Hypothalamus (tissue), 51 donors: ENCODE data around the gene GLP1R.

Experiments
- DNase-seq, 51 donors: peaks; one replicate each; lab custom pipeline; 2025; lab: John Stamatoyannopoulos, UW

Gene GLP1R

DNA sequence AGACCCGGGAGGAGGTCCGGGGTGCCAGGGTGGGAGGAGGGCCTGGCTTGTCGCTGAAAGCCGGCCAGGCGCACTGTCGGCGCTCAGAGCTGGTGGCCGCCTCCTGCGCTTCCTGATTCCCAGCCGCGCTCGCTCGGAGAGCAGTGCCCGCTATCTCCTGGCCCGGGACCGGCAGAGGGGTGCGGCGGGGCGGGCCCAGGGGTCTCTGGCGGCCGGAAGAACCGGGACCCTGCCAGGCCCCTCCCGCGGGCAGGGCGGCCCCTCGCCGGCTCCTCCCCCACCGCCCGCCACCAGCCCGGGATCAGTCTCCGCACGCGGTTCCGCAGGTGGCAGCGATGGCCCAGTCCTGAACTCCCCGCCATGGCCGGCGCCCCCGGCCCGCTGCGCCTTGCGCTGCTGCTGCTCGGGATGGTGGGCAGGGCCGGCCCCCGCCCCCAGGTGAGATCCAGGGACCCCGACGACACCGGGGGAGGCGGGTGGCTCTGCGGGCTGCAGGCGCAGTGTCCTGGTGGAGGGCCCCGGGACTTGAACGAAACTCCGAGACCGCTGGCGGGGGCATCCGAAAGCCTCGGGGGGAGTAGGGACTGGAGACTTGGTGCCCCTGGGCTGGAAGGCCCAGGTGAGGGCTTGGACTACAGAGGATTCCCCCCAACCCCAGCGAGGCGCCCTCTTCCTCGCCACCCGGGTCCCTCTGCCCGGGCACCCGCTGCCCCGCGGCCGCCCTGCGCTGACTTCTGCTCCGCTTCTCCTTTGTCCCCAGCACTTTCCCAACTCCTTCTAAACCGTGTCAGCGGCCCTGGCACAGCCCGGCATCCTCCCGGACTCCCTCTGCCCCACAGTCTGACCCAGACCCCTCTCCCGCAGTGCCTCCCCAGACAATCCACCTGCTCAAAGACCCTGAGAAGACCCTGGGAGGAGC lies at the start of gene GLP1R:
Gene GLP1R, plus strand, starts transcription at position 301 of the 919 bp plus-strand sequence. Its CDS starts 60 bp downstream, at position 361.
- DNase-seq: no peak

DNA sequence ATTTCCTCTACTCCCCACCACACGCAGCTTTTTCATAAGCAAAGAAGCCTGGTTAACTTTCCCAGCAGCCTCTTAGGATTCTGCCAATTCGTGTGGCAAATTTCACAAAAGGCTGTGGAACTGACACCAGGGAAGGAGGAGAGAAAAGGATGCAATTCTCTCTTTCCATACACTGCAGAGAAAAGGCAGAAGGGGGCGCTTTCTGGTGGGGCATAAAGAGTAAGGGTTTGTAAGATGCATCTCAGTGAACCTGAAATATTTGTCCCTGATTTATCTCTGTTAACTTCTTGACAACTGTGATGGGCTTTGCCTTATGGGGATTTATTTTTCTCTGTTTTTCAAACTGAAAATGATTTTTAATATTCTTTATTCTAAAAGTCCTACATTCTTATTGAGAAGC lies 45.5 kb upstream of the GLP1R start:
- no peak for DNase-seq

DNA sequence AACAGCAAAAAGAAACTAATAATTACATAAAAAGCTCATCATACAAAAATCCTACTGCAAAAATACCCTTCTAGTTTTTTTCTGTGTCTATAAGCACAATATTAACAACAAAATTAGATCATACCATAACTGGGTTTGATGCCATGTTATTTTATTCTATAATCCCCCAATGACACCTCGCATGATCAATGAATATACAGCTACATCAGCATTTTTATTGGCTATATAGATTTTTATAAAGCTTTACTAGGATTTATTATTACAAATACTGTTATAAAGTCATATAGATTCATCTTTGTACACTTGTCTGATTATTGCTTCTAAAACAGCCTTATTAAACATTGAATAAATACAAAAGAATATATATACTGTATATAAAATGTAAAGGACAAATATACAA lies 45.1 kb upstream of the GLP1R start:
- no peak for DNase-seq

DNA sequence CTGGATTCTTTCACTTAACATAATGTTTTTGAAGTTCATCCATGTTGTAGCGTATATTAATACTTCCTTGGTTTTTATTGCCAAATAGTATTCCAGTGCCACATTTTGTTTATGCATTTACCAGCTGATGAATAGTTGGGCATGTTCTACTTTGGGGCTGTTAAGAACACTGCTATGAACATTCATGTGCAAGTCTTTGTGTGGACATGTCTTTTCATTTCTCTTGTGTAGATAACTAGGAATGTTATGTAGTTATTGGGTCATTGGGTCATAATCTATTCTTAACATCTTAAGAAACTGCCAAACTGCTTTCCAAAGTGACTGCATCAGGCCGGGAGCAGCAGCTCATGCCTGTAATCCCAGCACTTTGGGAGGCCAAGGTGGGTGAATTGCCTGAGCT lies 43.8 kb upstream of the GLP1R start:
- DNase-seq: no peak

DNA sequence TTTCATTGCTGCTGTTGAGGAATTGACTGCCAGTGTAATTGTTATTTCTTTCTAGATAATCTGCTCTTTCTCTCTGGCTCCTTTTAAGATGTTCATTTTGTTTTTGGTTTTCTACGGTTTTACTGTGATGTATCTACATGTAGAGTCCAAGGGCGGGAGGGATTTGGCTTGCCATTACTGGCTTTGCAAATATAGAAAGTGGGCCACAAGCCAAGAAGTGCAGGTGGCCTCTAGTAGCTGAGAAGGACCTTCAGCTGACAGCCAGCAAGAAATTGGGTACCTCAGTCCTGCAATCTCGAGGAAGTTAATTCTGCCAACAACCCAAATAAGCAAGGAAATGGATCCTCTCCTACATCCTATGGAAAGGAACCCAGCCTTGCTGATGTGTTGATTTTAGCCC lies 42.8 kb upstream of the GLP1R start:
- no peak for DNase-seq

DNA sequence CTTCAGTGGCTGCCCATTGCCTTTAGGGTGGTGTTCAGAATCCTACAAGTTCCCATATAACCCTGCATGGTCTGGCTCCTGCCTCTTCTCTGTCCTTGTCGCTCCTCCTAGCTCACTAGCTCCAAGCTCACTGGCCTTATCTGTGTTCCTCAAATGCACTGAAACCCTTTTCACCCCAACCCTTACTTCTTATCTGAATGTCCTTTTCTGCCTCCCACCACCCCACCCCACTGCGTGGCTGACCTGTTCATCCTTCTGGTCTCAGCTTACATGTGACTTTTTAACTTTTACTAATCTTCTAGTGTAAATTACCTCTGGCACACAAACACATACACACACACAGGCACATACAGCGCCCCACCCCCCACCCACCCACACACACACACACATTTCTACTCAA lies 41.0 kb upstream of the GLP1R start:
- no peak for DNase-seq

DNA sequence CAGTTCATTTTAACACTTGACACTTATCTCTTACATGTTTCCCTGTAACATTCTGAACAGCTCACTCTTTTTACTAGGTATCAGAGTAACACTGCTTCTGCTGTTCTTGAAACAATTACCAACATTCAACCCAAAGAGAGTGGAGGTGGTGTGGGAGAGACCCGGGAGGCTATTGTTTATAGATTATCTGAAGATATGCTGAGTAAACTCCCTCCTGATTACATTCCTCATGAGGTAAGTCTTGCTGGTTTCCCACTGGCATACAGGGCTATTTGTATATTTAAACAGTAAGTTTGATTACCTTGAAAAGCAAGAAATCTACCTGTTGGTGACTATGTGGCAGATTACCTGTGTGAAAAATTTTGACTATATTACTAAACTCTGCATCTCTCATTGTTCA lies 39.8 kb upstream of the GLP1R start:
- no peak for DNase-seq

DNA sequence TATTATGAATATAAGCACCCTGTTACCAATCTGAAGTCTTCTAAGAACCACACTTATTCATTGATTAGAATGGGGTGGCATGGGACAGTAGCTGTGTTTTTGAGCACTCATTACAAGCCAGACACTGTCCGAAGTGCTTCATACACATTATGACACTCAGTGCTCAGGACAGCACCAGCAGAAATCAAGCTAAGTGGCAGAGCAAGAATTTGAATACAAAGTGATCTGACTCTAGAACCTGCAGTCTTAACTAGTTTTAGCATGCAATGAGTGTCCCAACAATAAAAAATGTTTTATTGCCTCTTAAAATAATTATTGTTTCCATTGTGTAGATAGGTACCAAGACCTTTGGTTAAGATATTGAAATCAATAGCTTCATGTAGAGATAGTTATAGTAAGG lies 39.1 kb upstream of the GLP1R start:
- DNase-seq: no peak

DNA sequence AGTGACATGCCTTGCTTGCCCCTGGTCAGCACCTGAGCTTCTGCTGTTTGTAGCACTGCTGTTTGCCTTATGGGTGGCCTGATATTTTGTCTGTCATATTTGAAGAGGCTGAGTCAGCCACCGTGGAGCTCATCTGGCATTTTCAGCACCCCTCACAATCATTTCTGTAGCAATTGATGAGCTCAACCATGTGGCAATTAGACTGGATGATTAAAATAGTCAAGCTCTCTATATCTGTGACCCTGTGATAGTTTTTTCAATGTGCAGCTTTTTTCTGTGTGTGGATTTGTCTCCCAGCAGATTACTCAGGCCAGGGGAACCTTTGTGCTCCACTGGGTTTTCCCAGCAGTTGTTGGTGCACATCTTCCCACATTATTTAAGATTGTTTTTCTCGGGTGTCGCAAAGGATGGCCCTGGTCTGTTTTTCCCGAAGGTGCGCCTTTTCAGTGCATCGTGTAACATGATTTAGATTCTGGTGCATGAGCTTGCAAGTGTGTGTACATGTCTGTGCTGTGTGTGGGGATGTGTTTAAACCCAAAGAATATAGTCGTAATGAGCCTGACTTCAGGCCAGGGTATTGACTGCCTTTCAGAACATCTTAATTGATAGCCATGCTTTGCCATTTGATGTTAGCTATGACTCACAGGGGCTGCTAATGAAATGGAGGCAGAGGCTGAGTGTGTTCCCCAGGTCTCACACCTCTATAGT lies 31.6 kb upstream of the GLP1R start:
- DNase-seq: no peak

DNA sequence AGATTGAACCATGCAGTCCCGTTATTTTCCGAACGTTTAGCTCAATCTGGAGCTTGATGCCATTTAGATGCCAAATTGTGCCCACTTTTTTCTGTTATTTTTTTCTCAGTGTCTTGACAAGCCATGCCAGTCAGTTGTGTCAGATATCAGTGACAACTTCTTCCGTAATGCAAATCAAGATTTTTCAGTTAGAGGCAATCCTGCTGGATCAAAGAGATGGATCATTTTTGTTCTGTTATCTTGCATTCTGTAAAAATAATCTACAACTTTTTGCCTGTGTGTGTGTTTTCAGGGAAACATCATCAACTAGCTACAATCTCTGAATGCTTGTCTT lies 31.1 kb upstream of the GLP1R start:
- no peak for DNase-seq

DNA sequence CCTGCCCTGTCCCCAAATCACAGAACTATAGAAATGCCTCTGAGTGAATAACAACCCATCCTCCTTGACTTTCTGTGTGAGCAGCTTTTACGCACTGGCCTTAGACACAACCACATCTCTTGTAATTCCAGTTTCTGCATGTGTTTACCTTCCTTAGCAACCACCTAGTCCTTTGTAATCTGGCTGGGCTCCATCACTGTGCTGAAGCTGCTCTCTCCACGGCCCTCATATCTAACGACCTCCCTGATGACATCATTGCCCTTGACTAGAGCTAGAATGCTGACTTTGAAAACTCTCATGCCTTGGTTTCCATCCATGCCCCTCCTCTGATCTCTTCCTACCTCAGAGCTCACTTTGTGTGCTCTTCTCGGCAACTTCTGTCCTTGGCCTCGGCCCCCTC lies 30.5 kb upstream of the GLP1R start:
- no peak for DNase-seq

DNA sequence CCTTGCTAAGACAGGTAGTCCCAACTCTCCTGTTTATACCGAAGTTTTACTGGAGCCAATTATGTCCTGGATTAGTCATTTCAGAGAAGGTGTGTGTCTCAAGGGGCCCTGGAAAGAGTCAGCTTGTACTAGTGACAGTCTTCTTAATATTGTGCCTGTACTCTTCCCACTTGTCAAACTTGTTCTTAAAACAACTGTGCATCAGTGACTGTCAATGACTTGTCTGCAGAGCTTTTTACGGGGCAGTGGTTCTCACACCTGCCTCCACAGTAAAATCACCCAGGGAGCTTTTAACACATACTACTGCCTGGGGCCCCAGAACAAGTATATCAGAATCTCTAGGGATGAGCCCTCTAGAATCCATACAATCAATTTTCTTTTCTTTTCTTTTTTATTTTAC lies 28.4 kb upstream of the GLP1R start:
- no peak for DNase-seq

DNA sequence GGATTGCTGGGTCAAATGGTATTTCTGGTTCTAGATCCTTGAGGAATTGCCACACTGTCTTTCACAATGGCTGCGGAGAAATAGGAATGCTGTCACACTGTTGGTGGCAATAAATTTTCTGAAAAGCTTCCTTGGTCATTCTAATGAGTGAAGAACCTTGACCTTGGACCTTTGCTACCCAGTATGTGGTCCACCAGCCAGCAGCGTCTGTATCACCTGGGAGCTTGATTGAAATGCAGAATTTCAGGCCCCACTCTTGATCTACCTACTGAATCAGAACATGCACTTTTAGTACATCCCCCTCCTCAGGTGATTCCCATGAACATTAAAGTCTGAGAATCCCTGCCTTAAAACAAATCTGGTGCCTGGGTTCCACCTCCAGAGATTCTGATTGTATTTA lies 27.5 kb upstream of the GLP1R start:
- no peak for DNase-seq

DNA sequence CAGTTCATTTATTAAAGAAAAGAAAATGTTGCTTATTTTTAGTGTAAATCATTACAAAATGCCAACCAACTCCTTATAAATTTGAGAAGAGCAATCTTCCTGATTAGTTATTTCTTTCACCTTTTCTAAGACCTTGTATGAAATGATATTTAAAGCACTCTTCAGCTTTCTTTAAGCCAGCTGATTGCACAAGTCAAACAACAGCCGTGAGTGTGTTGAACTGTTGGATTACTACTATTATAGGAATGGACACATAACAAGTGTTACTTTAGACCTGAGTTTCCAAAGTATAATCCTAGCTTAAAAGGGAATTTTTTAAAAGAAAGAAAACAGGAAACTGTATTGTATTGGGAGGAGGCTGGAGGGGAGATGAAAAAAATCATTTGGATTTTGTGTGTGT lies 26.8 kb upstream of the GLP1R start:
- no peak for DNase-seq

DNA sequence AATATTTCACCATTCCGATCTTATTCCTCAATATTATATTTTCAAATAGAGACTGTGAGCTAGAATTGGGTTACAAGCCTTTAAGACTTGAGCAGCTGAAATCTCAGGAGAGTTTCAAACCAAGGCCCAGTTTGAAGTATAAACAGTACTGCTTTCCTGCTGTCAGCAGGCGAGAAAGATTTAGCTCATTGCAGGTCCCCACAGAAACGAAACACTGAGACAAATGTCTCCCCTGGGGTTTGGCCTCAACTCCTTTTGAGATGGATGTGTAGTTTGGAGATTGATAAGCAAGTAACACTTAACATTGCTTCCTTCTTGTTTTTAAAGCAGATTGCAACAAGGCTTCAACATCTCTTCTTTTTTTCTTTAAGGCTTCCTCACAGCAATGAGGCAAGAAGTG lies 22.4 kb upstream of the GLP1R start:
- no peak for DNase-seq

DNA sequence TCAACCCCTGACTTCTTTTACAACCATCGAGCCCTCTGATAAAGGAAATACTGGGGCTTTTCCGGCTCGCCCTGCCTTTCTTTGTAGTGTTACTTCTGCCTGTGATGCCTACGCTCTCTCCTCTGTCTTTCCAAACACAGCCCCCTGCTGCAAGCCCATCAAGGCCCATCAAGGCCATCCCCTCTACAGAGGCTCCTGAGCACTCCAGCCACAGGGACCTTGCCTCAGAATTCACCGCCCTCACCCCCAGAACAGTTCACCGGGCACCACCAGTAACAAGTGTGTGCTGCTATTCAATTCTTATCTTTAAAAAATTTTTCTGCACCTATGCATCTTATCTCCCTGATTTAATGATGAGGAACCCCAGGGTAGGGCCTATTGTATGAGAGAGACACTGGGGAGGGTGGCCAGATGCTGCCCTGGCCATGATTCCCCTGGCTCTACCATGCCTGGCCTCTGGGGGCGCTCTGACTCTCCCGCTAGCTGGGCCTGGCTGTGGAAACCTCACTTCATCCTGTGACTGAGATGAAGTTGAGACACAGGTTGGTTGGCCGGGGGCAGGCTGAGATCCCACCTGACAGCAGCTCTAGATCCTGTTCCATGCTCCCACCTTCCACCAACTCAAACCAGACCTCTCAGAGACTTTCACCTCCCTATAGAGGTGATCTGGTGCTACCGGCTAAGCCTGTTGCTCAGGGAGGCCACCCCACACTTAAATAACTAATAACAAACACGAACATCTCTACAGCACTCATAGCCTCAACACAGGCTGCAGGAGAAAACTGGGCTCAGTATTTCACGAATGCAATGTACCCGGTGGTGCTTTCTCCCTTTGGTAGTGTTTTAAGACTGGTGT lies 19.2 kb upstream of the GLP1R start:
- DNase-seq: no peak

DNA sequence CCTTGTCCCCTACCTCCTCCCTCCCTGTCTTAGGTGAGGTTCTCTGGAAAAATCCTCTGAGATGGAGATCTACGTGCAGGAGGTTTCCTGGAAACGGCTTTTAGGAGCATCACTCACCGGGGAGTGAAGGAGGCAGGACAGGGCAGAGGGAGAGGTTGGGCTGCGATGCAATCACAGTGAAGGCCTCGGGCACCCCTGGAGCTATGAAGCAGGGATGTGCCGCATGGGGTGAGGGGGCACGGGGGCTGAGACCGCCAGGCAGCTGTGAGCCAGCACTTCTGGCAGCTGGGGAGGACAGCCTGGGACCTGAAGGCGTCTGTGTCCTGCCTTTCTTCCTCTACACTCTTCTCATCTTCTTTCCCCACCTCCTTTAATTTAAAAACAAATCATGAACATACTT lies 12.9 kb upstream of the GLP1R start:
- no peak for DNase-seq

DNA sequence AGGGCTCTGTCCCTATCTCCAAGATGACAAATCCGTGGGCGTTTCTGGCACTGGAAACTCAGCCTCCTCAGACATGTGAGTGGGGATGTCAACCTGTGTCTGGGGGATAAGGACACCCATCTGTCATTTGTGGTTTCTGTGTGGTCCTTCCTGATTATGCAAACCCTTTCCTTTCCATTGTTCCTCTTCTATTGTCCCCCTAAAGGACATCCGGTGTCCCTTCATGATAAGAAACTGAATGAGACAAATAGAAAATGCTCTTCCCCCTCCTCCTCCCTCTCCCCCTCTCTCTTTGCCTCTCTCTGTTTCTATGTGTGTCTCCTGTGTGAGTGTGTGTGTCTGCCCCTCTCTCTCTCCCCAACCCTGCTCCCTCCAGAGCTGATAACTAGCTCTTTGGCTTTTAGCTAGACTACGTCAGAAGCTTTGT lies 11.5 kb upstream of the GLP1R start:
- DNase-seq: no peak

DNA sequence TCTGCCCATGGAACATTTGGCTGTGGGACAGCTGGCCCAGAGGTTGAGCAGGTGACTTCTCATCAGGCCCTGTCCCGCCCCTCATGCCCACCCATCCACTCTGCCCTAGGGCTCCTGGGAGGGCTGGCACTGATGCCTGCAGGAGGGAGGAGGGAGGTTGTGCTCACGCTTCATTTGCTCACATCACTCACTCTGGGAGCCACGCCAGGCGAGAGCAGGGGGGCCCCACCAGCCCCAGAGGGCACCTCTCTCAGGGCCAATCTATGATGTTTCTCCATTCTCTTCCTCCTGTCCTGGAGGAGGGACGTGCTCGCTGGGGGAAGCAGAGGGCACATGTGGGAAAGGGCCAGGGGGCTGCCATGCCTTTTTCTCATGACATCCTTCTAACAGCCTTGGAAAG lies 10.9 kb upstream of the GLP1R start:
- no peak for DNase-seq

DNA sequence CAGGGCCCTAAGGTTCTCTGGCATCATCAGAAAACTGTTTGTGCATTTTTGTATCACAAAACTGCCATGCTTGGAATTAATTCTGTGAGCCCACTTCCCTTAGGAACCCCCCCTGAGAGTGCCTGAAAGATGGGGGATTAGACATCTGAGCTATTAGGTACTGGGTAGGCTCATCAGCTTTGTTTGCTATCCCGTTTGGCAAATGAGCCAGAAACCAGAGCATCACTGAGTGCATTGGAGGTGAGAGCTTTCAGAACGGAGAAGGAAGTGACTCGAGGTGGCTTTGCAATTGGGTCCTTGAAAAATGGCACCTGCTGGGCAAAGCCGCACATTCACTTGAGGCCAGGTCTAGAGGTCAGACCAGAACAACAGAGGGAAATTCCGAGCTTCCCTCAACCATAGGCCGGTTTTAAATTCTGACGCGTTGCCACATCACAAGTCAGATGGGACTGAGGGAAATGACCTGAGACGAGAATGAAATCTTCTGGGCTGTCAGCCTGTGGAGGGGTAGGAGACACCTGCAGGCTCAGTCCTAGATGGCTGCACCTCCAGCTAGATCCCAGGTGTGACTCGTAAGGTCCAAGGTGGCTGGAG lies 8.4 kb upstream of the GLP1R start:
- DNase-seq: no peak

DNA sequence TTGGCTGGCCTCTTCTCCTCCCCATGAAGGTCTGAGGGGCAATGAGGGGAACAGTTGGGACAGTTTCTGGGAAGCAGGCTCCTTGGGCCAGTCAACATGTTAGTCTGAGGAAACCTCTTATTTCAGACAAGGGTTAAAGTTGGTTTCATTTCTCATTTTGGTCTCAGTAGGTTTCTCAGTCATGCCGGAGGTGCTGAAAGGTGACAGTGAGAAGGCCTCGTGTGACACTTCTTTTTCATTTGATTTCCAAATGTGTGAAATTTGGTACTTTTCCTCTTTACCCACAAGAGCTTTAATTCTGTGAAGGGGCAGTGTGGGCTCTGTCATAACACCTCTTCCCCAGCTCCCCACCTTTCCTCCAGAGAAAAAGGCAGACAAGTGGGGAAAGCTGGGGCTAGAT lies 7.5 kb upstream of the GLP1R start:
- no peak for DNase-seq
